Body of pancreas (tissue), 4 donors: Measurements from ENCODE around the gene WDR77.

Experiments
- CTCF ChIP-seq, 7 experiments: fragments of 450-650 bp in 4 of 7; fragments of 200-600 bp in 3 of 7; sonication (generic) in 3 of 7; IDR thresholded peaks; one replicate each; pipeline ENCODE4 v1.5.1; 2016 to 2019; ENCODE audit warnings: antibody characterized with exemption in 7 of 7
- POLR2A ChIP-seq, 3 donors: fragments of 450-650 bp; IDR thresholded peaks; one replicate each; pipeline ENCODE4 v1.6.1; 2016; ENCODE audit warnings: antibody characterized with exemption in 3 of 3, mild to moderate bottlenecking in 2 of 3

- TF ChIP-seq CTCF (IDR thresholded peaks at IDR 0.05), result no peak
- peak in 1 of 3 donors; percentile 38 for TF ChIP-seq POLR2A (IDR thresholded peaks at IDR 0.05)
Measured at GRCh38 chr1:111471012-111471411, 22.0 kb upstream of the WDR77 start.
